ENCODE measurements around the gene FRMPD4. TPM values are rescaled to one million over a fixed set of nuclear protein-coding genes. Genes with fewer than 3 reads are reported as not detected.
"Not testable (repeated sequence)": the region's sequence is repeated elsewhere in the genome, so short reads cannot be mapped to it uniquely, and the experiment has no call there.

The FRMPD4 gene
- total RNA-seq, 2 experiments from 2014 or later, result not detected

GRCh38 chrX:12463052-12463451 is 324.8 kb downstream of the FRMPD4 start:
- no peak for DNase-seq
- Mint-ChIP-seq H3K27me3 (no peaks in the 10 kb centered on the region), H3K4me3 (no peak overlapping the region), H3K27ac (no peak overlapping the region), H3K4me1 (no peaks in the 10 kb centered on the region), H3K9me3 (no peaks in the 10 kb centered on the region), H3K36me3 (no peaks in the 10 kb centered on the region)
- POLR2A ChIA-PET, result no interaction called here
- ATAC-seq (ENCODE audit: low read depth), result no peak

GRCh38 chrX:12463873-12464272 is 325.6 kb downstream of the FRMPD4 start:
- POLR2A ChIA-PET, result no interaction called here
- H3K27ac Mint-ChIP-seq, result no peak overlapping the region
- no peaks in the 10 kb centered on the region for H3K36me3 Mint-ChIP-seq
- H3K9me3 Mint-ChIP-seq, result no peaks in the 10 kb centered on the region
- ATAC-seq (ENCODE audit: low read depth) (no peak), DNase-seq (no peak)
- no peaks in the 10 kb centered on the region for H3K4me1 Mint-ChIP-seq
- H3K27me3 Mint-ChIP-seq, result no peaks in the 10 kb centered on the region
- no peak overlapping the region for H3K4me3 Mint-ChIP-seq

DNA sequence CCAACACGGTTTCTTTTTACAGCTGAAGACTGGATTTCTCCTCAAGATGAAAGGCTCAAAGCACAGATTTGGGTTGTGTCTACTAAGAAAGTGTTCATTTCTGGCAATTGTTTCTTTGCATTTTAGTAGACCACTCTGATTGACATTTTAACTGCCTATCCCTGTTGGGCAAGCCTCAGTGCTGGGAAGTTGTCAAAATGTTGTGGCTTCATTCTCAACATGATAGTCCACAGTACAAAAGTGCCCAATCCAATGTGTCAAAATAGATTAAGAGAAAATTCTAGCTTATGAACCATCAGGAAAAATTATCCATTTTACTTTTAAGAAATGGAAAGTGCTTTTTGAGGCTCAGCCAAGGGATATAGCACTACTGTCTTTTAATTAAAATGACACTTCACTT is 329.0 kb downstream of the FRMPD4 start:
- no peaks in the 10 kb centered on the region for H3K36me3 Mint-ChIP-seq
- POLR2A ChIA-PET, result no interaction called here
- no peaks in the 10 kb centered on the region for H3K4me1 Mint-ChIP-seq
- H3K27me3 Mint-ChIP-seq, result no peaks in the 10 kb centered on the region
- ATAC-seq (ENCODE audit: low read depth) (no peak), DNase-seq (no peak)
- no peaks in the 10 kb centered on the region for H3K9me3 Mint-ChIP-seq
- no peak overlapping the region for H3K4me3 Mint-ChIP-seq
- no peak overlapping the region for H3K27ac Mint-ChIP-seq

DNA sequence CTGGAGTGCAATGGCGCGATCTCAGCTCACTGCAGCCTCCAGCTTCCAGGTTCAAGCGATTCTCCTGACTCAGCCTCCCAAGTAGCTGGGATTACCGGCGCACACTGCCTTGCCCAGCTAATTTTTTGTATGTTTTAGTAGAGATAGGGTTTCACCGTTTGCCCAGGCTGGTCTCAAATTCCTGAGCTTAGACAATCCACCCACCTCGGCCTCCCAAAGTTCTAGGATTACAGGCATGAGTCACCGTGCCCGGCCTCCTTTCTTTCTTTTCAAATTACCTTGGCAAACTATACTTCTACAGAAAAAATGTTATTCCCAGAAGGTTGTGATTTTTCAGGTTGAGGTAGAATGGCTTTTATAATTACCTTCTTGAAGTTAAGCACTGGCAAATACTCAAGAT is 331.0 kb downstream of the FRMPD4 start:
- no peaks in the 10 kb centered on the region for H3K9me3 Mint-ChIP-seq
- no peaks in the 10 kb centered on the region for H3K27me3 Mint-ChIP-seq
- POLR2A ChIA-PET, result no interaction called here
- H3K4me1 Mint-ChIP-seq, result no peaks in the 10 kb centered on the region
- no peak overlapping the region for H3K27ac Mint-ChIP-seq
- DNase-seq (no peak), ATAC-seq (ENCODE audit: low read depth) (no peak)
- no peaks in the 10 kb centered on the region for H3K36me3 Mint-ChIP-seq
- H3K4me3 Mint-ChIP-seq, result no peak overlapping the region

DNA sequence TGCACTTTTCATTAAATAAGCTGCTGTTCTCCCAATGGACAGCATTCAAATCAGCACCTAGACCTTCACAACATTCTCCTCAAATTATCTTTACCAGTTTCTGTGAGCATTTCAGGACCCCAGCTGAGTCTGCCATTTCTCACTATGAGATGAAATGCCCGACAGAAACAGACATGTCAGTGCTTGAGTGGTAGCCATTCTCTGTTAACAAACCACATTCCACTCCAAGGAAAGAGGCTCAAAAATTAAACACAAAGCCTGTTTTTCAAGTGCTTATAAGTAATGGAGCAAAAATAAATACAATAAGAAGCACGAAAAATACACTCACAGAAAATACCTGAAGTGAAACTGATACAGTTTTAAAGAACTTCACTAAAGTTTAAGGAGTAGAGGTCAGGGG is 332.8 kb downstream of the FRMPD4 start:
- Mint-ChIP-seq H3K4me1 (no peaks in the 10 kb centered on the region), H3K27me3 (no peaks in the 10 kb centered on the region), H3K36me3 (no peaks in the 10 kb centered on the region), H3K27ac (no peak overlapping the region), H3K4me3 (no peak overlapping the region), H3K9me3 (no peaks in the 10 kb centered on the region)
- DNase-seq (no peak), ATAC-seq (ENCODE audit: low read depth) (no peak)
- POLR2A ChIA-PET, result no interaction called here

DNA sequence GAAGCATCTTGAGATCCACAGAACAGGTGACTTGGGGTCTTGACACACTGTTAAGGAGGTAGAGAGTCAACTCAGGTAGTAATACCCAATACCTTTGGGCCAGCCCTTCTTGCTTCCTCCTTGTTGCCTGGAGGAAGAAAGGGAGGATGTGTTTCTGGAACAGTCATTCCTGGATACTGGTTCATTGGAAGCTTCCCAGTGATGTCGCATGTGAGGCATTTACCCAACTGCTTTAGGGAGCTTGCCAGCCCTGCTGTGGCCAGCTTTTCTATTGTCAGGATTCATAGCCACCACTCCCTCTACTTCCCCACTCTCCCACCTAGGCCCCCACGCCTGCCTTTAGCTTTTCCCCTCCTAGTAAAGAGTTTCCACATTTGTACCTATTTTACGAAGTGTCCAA is 342.7 kb downstream of the FRMPD4 start:
- ATAC-seq (ENCODE audit: low read depth), result no peak
- no peaks in the 10 kb centered on the region for H3K9me3 Mint-ChIP-seq

DNA sequence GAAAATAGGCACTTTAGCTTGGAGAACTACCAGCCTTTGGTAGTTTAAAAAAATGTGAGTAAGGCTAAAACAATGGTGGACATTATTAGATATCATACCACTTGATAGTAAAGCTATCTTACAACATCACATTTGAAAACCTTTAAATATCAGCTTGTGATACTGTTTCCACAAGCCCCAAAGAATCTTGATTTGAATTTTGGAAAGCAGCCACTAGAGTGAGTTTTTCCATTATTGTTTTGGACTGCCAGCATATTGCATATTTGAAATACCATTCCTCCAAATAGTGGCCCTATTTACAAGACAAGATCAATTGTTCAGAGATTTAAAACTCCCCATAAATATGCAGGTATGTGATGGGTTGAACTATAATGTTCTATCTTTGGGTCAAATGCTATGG is 349.9 kb downstream of the FRMPD4 start:
- no peaks in the 10 kb centered on the region for H3K27me3 Mint-ChIP-seq
- H3K4me1 Mint-ChIP-seq, result no peaks in the 10 kb centered on the region
- no peak for ATAC-seq (ENCODE audit: low read depth)
- POLR2A ChIA-PET, result no interaction called here
- H3K36me3 Mint-ChIP-seq, result no peaks in the 10 kb centered on the region
- H3K4me3 Mint-ChIP-seq, result no peak overlapping the region
- H3K9me3 Mint-ChIP-seq, result no peaks in the 10 kb centered on the region
- no peak overlapping the region for H3K27ac Mint-ChIP-seq
- no peak for DNase-seq

More for the DNA sequence above, 342.7 kb downstream of the FRMPD4 start:
- H3K4me1 Mint-ChIP-seq, result no peaks in the 10 kb centered on the region
- no peak for DNase-seq
- no peak overlapping the region for H3K27ac Mint-ChIP-seq
- H3K4me3 Mint-ChIP-seq, result no peak overlapping the region
- no peaks in the 10 kb centered on the region for H3K36me3 Mint-ChIP-seq
- H3K27me3 Mint-ChIP-seq, result no peaks in the 10 kb centered on the region
- POLR2A ChIA-PET, result no interaction called here

DNA sequence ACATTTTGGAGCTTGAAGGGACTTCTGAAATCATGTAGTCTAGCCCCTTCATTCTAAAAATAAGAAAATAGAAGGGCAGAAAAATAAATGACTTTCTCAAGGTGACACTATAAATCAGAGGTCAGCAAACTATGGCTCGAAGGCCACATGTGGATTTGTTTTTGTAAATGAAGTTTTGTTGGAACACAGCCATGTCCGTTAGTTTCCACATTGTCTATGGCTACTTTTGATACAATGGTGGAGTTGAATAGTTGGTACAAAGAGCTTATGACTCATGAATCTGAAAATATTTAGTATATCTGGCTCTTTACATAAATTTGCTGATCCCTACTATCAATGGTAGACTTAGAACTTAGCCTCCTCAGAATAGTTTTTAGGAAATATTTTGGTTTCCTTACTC is 350.5 kb downstream of the FRMPD4 start:
- Mint-ChIP-seq H3K36me3 (no peaks in the 10 kb centered on the region), H3K27me3 (no peaks in the 10 kb centered on the region), H3K4me3 (no peak overlapping the region), H3K4me1 (no peaks in the 10 kb centered on the region), H3K9me3 (no peaks in the 10 kb centered on the region), H3K27ac (no peak overlapping the region)
- no peak for ATAC-seq (ENCODE audit: low read depth)
- DNase-seq, result no peak
- POLR2A ChIA-PET, result no interaction called here

- Mint-ChIP-seq H3K27ac (no peak overlapping the region), H3K4me3 (no peak overlapping the region), H3K36me3 (no peaks in the 10 kb centered on the region), H3K4me1 (no peaks in the 10 kb centered on the region), H3K27me3 (no peaks in the 10 kb centered on the region), H3K9me3 (no peaks in the 10 kb centered on the region)
- DNase-seq (no peak), ATAC-seq (ENCODE audit: low read depth) (no peak)
- POLR2A ChIA-PET, result no interaction called here
Observed at GRCh38 chrX:12489341-12489740, 351.1 kb downstream of the FRMPD4 start.

DNA sequence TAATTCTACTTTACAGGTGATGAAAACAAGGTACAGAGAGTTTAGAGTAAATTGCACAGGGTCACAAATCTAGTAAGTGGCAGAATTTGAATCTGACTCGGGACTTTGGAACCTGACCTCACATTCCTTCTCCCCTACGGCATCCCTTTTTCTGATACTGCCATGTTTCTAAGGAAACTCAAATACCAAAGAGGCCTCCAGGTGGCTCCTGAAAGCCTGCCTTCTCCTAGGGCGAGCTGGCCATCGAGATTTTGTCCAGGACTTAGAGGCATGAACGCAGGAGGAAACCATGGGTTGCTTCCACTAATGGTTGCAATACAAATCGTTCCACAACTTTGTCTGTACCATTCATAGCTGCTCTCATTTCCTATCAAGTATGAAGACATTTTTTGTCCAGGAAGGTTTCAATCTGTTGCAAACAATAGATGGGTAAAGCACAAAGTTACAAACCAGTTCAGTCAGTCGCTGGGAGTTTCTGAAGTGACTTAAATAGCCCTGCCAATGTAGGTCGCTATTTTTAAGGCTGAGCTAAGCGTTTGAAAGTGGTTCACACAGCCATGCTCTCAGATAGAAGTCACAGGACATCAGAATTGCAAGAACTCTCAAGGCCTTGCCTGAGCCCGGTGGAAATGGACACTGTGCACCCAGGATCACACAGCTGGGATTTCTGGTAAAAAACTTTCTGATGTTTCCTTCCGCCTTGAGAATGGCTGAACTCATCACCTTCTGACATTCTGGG is 356.3 kb downstream of the FRMPD4 start:
- no peak for DNase-seq
- Mint-ChIP-seq H3K9me3 (no peaks in the 10 kb centered on the region), H3K27me3 (no peaks in the 10 kb centered on the region), H3K4me1 (no peaks in the 10 kb centered on the region), H3K27ac (no peak overlapping the region), H3K4me3 (no peak overlapping the region), H3K36me3 (no peaks in the 10 kb centered on the region)
- ATAC-seq (ENCODE audit: low read depth), result no peak
- POLR2A ChIA-PET, result no interaction called here

DNA sequence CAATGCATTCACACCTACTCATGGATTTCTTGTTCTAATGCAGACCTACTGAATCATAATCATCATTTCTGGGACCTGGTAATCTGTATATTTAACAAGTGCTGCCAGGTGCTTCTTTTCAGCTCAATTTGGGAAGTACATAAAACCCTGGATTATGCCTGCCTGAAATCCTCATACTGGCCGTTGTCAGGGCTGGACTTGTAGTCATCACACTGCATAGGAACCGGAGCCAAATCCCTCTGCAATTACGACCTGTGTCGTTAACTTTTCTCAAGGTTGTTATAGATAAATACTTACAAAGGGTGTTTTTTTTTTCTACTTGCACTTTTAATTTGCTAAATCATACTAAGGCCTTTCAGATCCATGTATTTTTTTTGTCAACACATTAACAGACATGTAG is 358.1 kb downstream of the FRMPD4 start:
- Mint-ChIP-seq H3K4me3 (no peak overlapping the region), H3K36me3 (no peaks in the 10 kb centered on the region), H3K27ac (no peak overlapping the region), H3K4me1 (no peaks in the 10 kb centered on the region), H3K27me3 (no peaks in the 10 kb centered on the region), H3K9me3 (no peaks in the 10 kb centered on the region)
- no peak for DNase-seq
- POLR2A ChIA-PET, result no interaction called here
- no peak for ATAC-seq (ENCODE audit: low read depth)

GRCh38 chrX:12497832-12498591 is 359.7 kb downstream of the FRMPD4 start:
- Mint-ChIP-seq H3K27ac (no peak overlapping the region), H3K4me1 (no peaks in the 10 kb centered on the region), H3K36me3 (no peaks in the 10 kb centered on the region), H3K9me3 (no peaks in the 10 kb centered on the region), H3K4me3 (no peak overlapping the region), H3K27me3 (no peaks in the 10 kb centered on the region)
- DNase-seq, result no peak
- no peak for ATAC-seq (ENCODE audit: low read depth)
- POLR2A ChIA-PET, result no interaction called here

GRCh38 chrX:12505127-12505526 is 366.9 kb downstream of the FRMPD4 start:
- Mint-ChIP-seq H3K27ac (no peak overlapping the region), H3K4me1 (no peaks in the 10 kb centered on the region), H3K36me3 (no peaks in the 10 kb centered on the region), H3K4me3 (no peak overlapping the region), H3K27me3 (no peaks in the 10 kb centered on the region), H3K9me3 (peaks cover 1% of the 10 kb centered on the region)
- no peak for DNase-seq
- no peak for ATAC-seq (ENCODE audit: low read depth)
- POLR2A ChIA-PET, result no interaction called here

DNA sequence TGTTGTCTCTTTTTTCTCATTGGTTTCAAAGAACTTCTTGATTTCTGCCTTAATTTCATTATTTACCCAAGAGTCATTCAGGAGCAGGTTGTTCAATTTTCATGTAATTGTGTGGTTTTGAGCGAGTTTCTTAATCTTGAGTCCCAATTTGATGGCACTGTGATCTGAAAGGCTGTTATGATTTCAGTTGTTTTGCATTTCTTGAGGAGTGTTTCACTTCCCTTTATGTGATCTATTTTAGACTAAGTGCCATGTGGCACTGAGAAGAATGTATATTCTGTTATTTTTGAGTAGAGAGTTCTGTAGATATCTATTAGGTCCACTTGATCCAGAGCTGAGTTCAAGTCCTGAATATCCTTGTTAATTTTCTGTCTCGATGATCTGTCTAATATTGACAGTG is 377.1 kb downstream of the FRMPD4 start:
- DNase-seq; H3K4me1 Mint-ChIP-seq; POLR2A ChIA-PET; H3K27ac Mint-ChIP-seq; ATAC-seq (ENCODE audit: low read depth); H3K27me3 Mint-ChIP-seq; H3K36me3 Mint-ChIP-seq; H3K9me3 Mint-ChIP-seq; H3K4me3 Mint-ChIP-seq: not testable (repeated sequence)
